Fibroblast of lung (primary cell): Measurements from ENCODE around the gene MOCOS.

Experiments
- EZH2 ChIP-seq: IDR thresholded peaks from 2 replicates; pipeline ENCODE4 v1.5.1; 2012; ENCODE audit warnings: low read length, control low read depth, mild to moderate bottlenecking; ENCODE audit errors: missing control alignments
- TF ChIP-seq, protein P1 (sequence below), 2 donors: IDR thresholded peaks in 1 of 2; conservative IDR thresholded peaks in 1 of 2; 1 replicate in 1 of 2; 2 replicates in 1 of 2; pipeline ENCODE4 v1.5.1; 2011 to 2012; ENCODE audit warnings: low read length in 2 of 2, control low read depth in 1 of 2, inconsistent platforms in 1 of 2, low read depth in 1 of 2, mild to moderate bottlenecking in 1 of 2

GRCh38 chr18:36188916-36189315, 1.6 kb downstream of the MOCOS start:
- TF ChIP-seq, protein P1, sequence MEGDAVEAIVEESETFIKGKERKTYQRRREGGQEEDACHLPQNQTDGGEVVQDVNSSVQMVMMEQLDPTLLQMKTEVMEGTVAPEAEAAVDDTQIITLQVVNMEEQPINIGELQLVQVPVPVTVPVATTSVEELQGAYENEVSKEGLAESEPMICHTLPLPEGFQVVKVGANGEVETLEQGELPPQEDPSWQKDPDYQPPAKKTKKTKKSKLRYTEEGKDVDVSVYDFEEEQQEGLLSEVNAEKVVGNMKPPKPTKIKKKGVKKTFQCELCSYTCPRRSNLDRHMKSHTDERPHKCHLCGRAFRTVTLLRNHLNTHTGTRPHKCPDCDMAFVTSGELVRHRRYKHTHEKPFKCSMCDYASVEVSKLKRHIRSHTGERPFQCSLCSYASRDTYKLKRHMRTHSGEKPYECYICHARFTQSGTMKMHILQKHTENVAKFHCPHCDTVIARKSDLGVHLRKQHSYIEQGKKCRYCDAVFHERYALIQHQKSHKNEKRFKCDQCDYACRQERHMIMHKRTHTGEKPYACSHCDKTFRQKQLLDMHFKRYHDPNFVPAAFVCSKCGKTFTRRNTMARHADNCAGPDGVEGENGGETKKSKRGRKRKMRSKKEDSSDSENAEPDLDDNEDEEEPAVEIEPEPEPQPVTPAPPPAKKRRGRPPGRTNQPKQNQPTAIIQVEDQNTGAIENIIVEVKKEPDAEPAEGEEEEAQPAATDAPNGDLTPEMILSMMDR (conservative IDR thresholded peaks at IDR 0.05 in 1 of 2, IDR thresholded peaks at IDR 0.05 in 1 of 2; ENCODE audit: low read depth in 1 of 2, low read length in 2 of 2) = no peak
- no peak for TF ChIP-seq EZH2
